Measurements from ENCODE around the gene GRB10. TPM values are rescaled to one million over a fixed set of nuclear protein-coding genes. Genes with fewer than 3 reads are reported as not detected.
"Not testable (repeated sequence)": the region's sequence is repeated elsewhere in the genome, so short reads cannot be mapped to it uniquely, and the experiment has no call there.

GRB10 gene
- total RNA-seq, 1 experiment from 2014 or later = 38.3 TPM

- Histone ChIP-seq H3K36me3 (ENCODE audit: control insufficient read depth, insufficient read depth, low read length) (no peaks in the 10 kb centered on the region), H3K4me3 (ENCODE audit: low read depth in 2 of 2, low read length in 2 of 2) (no peak overlapping the region), H3K27ac (ENCODE audit: low read length) (no peak overlapping the region), H3K9me3 (ENCODE audit: control insufficient read depth, insufficient read depth, low read depth, low read length) (no peaks in the 10 kb centered on the region), H3K27me3 (ENCODE audit: control insufficient read depth, insufficient read depth, low read length) (peaks cover 4% of the 10 kb centered on the region; the same call in 1 of the 2 replicates), H3K4me1 (ENCODE audit: control insufficient read depth, insufficient read depth, low read length) (no peaks in the 10 kb centered on the region)
- ATAC-seq (no peak), DNase-seq (ENCODE audit: low read depth, low spot score) (no peak)
- no TSS peak for BruUV-seq (replicated peaks)
- CTCF ChIA-PET = no interaction called here
- POLR2A ChIA-PET = no interaction called here
- TF ChIP-seq TCF7L2 (IDR thresholded peaks at IDR 0.05; ENCODE audit: low read depth, low read length) (no peak), POLR2AphosphoS5 (IDR thresholded peaks at IDR 0.05; ENCODE audit: low read depth, low read length) (no peak), SIN3A (IDR thresholded peaks at IDR 0.05; ENCODE audit: borderline replicate concordance, insufficient read depth, low read depth, low read length) (no peak), CTCF (IDR thresholded peaks at IDR 0.05) (no peak), REST (IDR thresholded peaks at IDR 0.05; ENCODE audit: insufficient read depth in 1 of 2, low read depth in 2 of 2, low read length in 1 of 2) (no peak)
- in situ Hi-C loops (cut with HindIII; ENCODE audit: low pct_unique_long_range_greater_than_20kb, low sequenced_read_pairs) (no loop called here), intact Hi-C loops (cut with micrococcal nuclease; ENCODE audit: unreplicated experiment) (no loop called here)
Observed at GRCh38 chr7:50580057-50580456, 202.6 kb downstream of the GRB10 start.

- in situ Hi-C loops (cut with HindIII; ENCODE audit: low pct_unique_long_range_greater_than_20kb, low sequenced_read_pairs); H3K27ac ChIP-seq (ENCODE audit: low read length); CTCF ChIA-PET; H3K36me3 ChIP-seq (ENCODE audit: control insufficient read depth, insufficient read depth, low read length); intact Hi-C loops (cut with micrococcal nuclease; ENCODE audit: unreplicated experiment); H3K4me3 ChIP-seq (ENCODE audit: low read depth in 2 of 2, low read length in 2 of 2); BruUV-seq (replicated peaks); H3K4me1 ChIP-seq (ENCODE audit: control insufficient read depth, insufficient read depth, low read length); DNase-seq (ENCODE audit: low read depth, low spot score); POLR2A ChIA-PET; H3K9me3 ChIP-seq (ENCODE audit: control insufficient read depth, insufficient read depth, low read depth, low read length); H3K27me3 ChIP-seq (ENCODE audit: control insufficient read depth, insufficient read depth, low read length); ATAC-seq: not testable (repeated sequence)
Observed at GRCh38 chr7:50578105-50578504, 204.6 kb downstream of the GRB10 start.

GRCh38 chr7:50577569-50577968, 205.1 kb downstream of the GRB10 start:
- ATAC-seq = no peak
- no peak for TF ChIP-seq CTCF (IDR thresholded peaks at IDR 0.05)
- TF ChIP-seq POLR2AphosphoS5 (IDR thresholded peaks at IDR 0.05; ENCODE audit: low read depth, low read length) = no peak
- TF ChIP-seq REST (IDR thresholded peaks at IDR 0.05; ENCODE audit: insufficient read depth in 1 of 2, low read depth in 2 of 2, low read length in 1 of 2) = no peak
- TF ChIP-seq TCF7L2 (IDR thresholded peaks at IDR 0.05; ENCODE audit: low read depth, low read length) = no peak
- no peak for TF ChIP-seq SIN3A (IDR thresholded peaks at IDR 0.05; ENCODE audit: borderline replicate concordance, insufficient read depth, low read depth, low read length)
- ChIA-PET CTCF (no interaction called here), POLR2A (no interaction called here)
- Histone ChIP-seq H3K27ac (ENCODE audit: low read length) (no peak overlapping the region), H3K4me1 (ENCODE audit: control insufficient read depth, insufficient read depth, low read length) (no peaks in the 10 kb centered on the region), H3K27me3 (ENCODE audit: control insufficient read depth, insufficient read depth, low read length) (peaks cover 4% of the 10 kb centered on the region; the same call in 1 of the 2 replicates), H3K4me3 (ENCODE audit: low read depth in 2 of 2, low read length in 2 of 2) (no peak overlapping the region), H3K9me3 (ENCODE audit: control insufficient read depth, insufficient read depth, low read depth, low read length) (no peaks in the 10 kb centered on the region), H3K36me3 (ENCODE audit: control insufficient read depth, insufficient read depth, low read length) (no peaks in the 10 kb centered on the region)
- DNase-seq (ENCODE audit: low read depth, low spot score) = no peak
- no TSS peak for BruUV-seq (replicated peaks)
- intact Hi-C loops (cut with micrococcal nuclease; ENCODE audit: unreplicated experiment) (no loop called here), in situ Hi-C loops (cut with HindIII; ENCODE audit: low pct_unique_long_range_greater_than_20kb, low sequenced_read_pairs) (no loop called here)

GRCh38 chr7:50576388-50576787, 206.3 kb downstream of the GRB10 start:
- H3K4me1 ChIP-seq (ENCODE audit: control insufficient read depth, insufficient read depth, low read length); in situ Hi-C loops (cut with HindIII; ENCODE audit: low pct_unique_long_range_greater_than_20kb, low sequenced_read_pairs); H3K4me3 ChIP-seq (ENCODE audit: low read depth in 2 of 2, low read length in 2 of 2); H3K36me3 ChIP-seq (ENCODE audit: control insufficient read depth, insufficient read depth, low read length); CTCF ChIA-PET; H3K27ac ChIP-seq (ENCODE audit: low read length); H3K27me3 ChIP-seq (ENCODE audit: control insufficient read depth, insufficient read depth, low read length); BruUV-seq (replicated peaks); intact Hi-C loops (cut with micrococcal nuclease; ENCODE audit: unreplicated experiment); H3K9me3 ChIP-seq (ENCODE audit: control insufficient read depth, insufficient read depth, low read depth, low read length); DNase-seq (ENCODE audit: low read depth, low spot score); ATAC-seq: not testable (repeated sequence)
- POLR2A ChIA-PET = interaction anchor here (0.7 kb wide), 1 partner anchor 72 kb away, joined by 5 read pairs; no protein-coding TSS in a partner anchor
